NT2/D1 (cell line): ENCODE measurements around the gene THBS2.

Experiments used
- YY1 ChIP-seq: IDR thresholded peaks from 2 replicates; pipeline ENCODE4 v1.6.1; 2011; ENCODE audit not compliant: insufficient read length, insufficient read depth
- ZNF274 ChIP-seq: IDR thresholded peaks from 2 replicates; pipeline ENCODE4 v1.6.1; 2011; ENCODE audit warnings: mild to moderate bottlenecking, low read depth, low read length

- TF ChIP-seq ZNF274 (no peak), YY1 (no peak)
These were observed 6.2 kb downstream of the THBS2 start for GRCh38 chr6:169247419-169247818.
